Effector memory CD8-positive, alpha-beta T cell (primary cell): ENCODE results near the gene GAB4.

Experiments
- ATAC-seq: fragments of 150-1000 bp; cut with Tn5 transposase; replicated peaks from 2 replicates; pipeline ENCODE4 v1.10.0; 2021; ENCODE audit warnings: mild to moderate bottlenecking, moderate library complexity
- DNase-seq, 3 experiments: peaks; one replicate each; pipeline ENCODE4 v3.0.0; 2021
- H3K27ac Mint-ChIP-seq, 2 donors: one replicate each; pipeline ENCODE4 v1.8.0; 2022; ENCODE audit warnings: mild to moderate bottlenecking in 2 of 2, mixed read lengths in 2 of 2, moderate library complexity in 2 of 2
- H3K27me3 Mint-ChIP-seq, 2 donors: one replicate each; pipeline ENCODE4 v1.8.0; 2022; ENCODE audit warnings: mixed read lengths in 2 of 2
- H3K36me3 Mint-ChIP-seq: one replicate; pipeline ENCODE4 v1.8.0; 2022; ENCODE audit warnings: mild to moderate bottlenecking, moderate library complexity, mixed read lengths; ENCODE audit not compliant: insufficient read depth
- H3K4me1 Mint-ChIP-seq, 2 donors: one replicate each; pipeline ENCODE4 v1.8.0; 2022; ENCODE audit warnings: low read depth in 2 of 2, mixed read lengths in 2 of 2
- H3K4me3 Mint-ChIP-seq, 2 donors: one replicate each; pipeline ENCODE4 v1.8.0; 2022; ENCODE audit warnings: mild to moderate bottlenecking in 2 of 2, mixed read lengths in 2 of 2, moderate library complexity in 2 of 2
- H3K9me3 Mint-ChIP-seq, 2 donors: one replicate each; pipeline ENCODE4 v1.8.0; 2022; ENCODE audit warnings: mixed read lengths in 2 of 2

Gene GAB4

DNA sequence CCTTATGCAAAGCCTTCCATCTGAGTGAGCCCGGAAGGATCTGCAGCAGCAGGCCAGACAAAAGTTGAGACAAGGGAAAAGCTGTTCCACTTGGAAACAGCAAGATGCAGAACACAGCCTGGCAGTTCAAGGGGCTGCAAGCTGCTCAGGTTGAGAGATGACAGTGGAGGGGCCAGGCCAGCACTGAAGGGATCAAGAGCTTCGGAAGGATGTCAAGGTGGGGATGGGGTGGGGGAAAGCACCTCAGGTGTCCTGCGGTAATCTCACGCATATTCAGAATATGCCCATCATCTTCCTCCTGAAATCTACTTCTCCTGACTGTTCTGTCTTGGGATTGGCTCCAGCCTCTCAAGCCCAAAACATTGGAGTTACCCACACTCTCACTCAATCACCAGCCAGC is 35.7 kb downstream of the GAB4 start:
- no peaks in the 10 kb centered on the region for H3K36me3 Mint-ChIP-seq
- no peak overlapping the region for H3K27ac Mint-ChIP-seq
- DNase-seq = no peak
- ATAC-seq = no peak
- no peaks in the 10 kb centered on the region for H3K4me1 Mint-ChIP-seq
- peaks cover 60 to 72% of the 10 kb centered on the region in 2 donors for H3K27me3 Mint-ChIP-seq
- H3K4me3 Mint-ChIP-seq = no peak overlapping the region
- H3K9me3 Mint-ChIP-seq = no peaks in the 10 kb centered on the region

DNA sequence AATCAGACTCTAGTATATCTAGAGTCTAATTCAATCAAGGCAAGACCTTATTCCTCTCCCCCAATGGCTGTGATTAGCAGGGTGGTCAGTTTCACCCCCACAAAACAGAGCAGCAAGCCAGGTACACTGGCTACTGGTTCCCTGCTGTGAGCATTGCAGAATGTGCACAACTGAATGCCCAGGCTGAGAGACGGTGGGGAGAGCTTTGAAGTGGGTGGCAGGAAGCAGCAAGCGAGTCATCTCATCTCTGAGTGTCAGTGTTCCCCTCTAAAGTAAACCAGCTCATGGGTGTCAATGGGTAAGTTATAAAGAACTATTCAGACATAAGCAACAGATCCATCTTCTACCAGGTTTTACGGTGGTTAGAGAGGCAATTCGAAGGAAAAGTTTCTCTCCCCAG is 37.6 kb downstream of the GAB4 start:
- DNase-seq (no peak), ATAC-seq (no peak)
- H3K27ac Mint-ChIP-seq = no peak overlapping the region
- H3K4me3 Mint-ChIP-seq = no peak overlapping the region
- H3K9me3 Mint-ChIP-seq = no peaks in the 10 kb centered on the region
- peaks cover 53 to 72% of the 10 kb centered on the region in 2 donors for H3K27me3 Mint-ChIP-seq
- H3K36me3 Mint-ChIP-seq = no peaks in the 10 kb centered on the region
- no peaks in the 10 kb centered on the region for H3K4me1 Mint-ChIP-seq

DNA sequence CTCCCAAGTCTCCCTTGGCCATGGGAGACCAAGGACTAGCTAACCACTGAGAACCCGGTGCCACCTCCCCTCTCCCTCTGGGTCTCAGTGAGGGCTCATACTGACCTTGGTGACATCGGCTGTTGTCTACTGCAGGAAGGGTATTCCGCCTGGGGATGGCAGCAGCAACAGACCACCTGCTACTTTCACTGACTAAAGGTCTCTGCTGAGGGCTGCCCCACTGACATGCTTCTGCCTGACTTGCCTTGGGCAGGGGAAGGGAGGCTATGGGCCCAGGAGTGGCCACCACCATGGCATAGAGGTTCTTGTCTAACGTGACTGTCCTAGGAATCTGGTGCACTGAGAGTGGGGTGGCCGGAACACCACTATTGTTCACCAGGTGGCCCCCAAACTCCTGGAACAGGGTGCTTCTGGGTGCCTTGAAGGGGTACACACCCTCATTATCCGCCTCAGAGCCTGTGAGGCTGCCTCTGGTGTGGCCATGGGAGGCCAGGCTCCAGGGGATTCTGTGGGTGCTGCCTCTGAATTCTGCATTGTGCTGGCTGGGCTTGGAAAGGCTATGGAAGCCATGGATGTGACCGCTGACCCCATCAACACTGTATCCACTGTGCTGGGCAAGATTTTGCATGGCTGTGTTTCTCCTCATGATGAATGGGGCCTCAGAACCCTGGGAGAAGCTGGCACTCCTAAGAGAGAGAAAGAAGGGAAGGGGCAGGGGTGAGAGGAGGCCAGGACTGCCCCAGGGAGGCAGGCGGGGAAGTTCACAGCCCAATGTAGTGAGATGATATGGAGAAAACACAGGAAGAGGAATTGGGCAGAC is 38.3 kb downstream of the GAB4 start:
- no peaks in the 10 kb centered on the region for H3K9me3 Mint-ChIP-seq
- DNase-seq (no peak), ATAC-seq (no peak)
- H3K27me3 Mint-ChIP-seq = peaks cover 53 to 76% of the 10 kb centered on the region in 2 donors
- H3K4me1 Mint-ChIP-seq = no peaks in the 10 kb centered on the region
- no peak overlapping the region for H3K4me3 Mint-ChIP-seq
- no peaks in the 10 kb centered on the region for H3K36me3 Mint-ChIP-seq
- H3K27ac Mint-ChIP-seq = no peak overlapping the region

DNA sequence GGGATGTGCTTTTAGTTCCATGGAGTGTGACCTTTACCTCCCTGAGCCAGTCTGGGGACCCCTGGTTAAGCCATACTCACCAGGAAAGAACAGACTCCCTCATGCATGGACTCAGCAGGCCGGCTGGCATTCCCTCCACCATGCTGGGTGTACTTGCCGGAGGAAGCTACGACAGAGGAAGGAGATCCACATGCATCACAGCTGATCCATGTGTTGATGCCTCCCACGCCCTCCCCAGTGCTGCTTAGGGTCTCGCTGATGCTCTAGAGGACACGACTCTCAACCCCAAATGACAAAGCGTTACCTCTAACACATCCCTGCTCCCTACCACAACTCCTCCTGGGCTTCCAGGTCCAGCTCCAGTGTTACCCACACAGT is 39.8 kb downstream of the GAB4 start:
- no peak overlapping the region for H3K27ac Mint-ChIP-seq
- DNase-seq (no peak), ATAC-seq (no peak)
- no peaks in the 10 kb centered on the region for H3K4me1 Mint-ChIP-seq
- no peak overlapping the region for H3K4me3 Mint-ChIP-seq
- H3K27me3 Mint-ChIP-seq = peaks cover 43 to 76% of the 10 kb centered on the region in 2 donors
- H3K9me3 Mint-ChIP-seq = no peaks in the 10 kb centered on the region
- no peaks in the 10 kb centered on the region for H3K36me3 Mint-ChIP-seq

DNA sequence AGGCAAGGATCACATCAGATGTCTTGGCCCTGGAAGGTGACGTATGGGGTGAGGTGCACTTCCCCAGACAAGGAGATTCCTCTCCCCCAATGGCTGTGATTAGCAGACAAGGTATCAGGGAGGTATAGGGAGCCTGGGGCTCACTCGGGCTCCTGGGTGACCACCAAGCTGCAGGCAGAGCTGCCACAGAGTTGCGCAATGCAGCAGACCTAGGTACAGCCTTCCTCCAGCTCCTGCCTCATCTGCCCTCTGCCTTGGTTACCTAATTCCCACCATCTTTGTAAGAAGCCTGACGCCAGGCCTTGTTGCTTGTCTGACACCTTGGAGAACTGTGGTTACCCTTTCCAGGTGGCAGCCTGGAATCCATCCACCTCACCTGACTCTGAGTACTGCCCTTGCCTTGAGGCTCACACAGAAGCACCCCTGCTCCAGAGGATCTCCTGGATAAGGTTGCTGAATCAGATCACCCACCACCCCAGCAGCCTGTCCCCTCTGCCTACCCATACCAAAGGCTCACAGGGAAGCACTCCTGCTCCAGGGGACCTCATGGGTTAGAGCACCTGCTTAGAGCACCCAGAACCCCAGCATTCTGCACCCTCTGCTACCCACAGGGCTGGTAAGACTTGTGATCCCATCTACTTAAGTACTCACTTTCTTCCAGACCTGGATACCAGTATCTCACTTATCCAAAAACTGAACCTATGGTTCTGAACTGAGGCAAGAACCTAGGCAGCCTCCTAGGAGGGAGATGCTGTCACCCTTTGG is 40.4 kb downstream of the GAB4 start:
- Mint-ChIP-seq H3K9me3 (no peaks in the 10 kb centered on the region), H3K4me3 (no peak overlapping the region), H3K27me3 (peaks cover 37 to 76% of the 10 kb centered on the region in 2 donors), H3K36me3 (no peaks in the 10 kb centered on the region), H3K27ac (no peak overlapping the region), H3K4me1 (no peaks in the 10 kb centered on the region)
- no peak for ATAC-seq
- no peak for DNase-seq

DNA sequence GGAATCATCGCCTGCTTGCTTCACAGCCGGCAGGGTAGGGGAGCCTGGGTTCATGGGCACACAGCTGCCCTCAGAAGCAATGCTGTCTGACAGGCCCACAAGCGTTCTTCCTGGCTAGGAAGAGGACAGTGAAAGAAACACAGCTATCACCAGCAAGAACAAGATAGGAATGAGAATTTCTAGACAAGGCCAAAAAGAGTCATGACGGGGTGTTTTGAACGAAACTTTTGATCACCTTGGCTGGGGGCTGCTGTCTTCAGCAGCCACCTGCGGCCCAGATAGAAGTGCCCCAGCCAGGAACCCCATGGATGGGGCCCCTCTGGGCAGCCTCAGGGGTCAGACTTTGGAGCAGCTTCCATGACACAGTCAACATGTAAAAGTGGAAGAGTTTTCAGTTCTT is 41.8 kb downstream of the GAB4 start:
- no peak for DNase-seq
- no peak for ATAC-seq
- H3K4me1 Mint-ChIP-seq = no peaks in the 10 kb centered on the region
- H3K9me3 Mint-ChIP-seq = no peaks in the 10 kb centered on the region
- H3K4me3 Mint-ChIP-seq = no peak overlapping the region
- peaks cover 25 to 74% of the 10 kb centered on the region in 2 donors for H3K27me3 Mint-ChIP-seq
- H3K36me3 Mint-ChIP-seq = peaks cover 3% of the 10 kb centered on the region
- no peak overlapping the region for H3K27ac Mint-ChIP-seq

DNA sequence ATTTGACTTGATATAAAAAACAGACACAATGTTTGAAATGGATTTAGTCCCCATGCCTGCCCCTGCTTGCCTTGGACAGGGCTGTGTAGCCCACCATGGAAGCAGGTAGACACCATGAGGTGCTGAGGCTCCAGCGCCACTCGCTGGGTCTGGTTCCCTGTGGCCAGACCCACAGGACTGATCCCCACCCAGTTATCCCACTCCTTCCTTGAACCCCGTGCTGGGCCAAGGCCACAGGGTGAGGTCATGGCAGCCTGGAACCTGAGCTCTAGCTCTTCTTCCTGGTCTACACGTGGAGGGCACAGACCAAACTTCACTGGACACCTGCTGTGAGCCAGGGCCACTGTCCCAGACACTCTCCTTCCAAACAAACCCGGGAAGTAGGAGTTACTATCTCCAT is 42.5 kb downstream of the GAB4 start:
- Mint-ChIP-seq H3K9me3 (no peaks in the 10 kb centered on the region), H3K36me3 (peaks cover 3% of the 10 kb centered on the region), H3K27ac (no peak overlapping the region), H3K27me3 (peaks cover 19 to 74% of the 10 kb centered on the region in 2 donors), H3K4me1 (no peaks in the 10 kb centered on the region), H3K4me3 (no peak overlapping the region)
- ATAC-seq (no peak), DNase-seq (no peak)

DNA sequence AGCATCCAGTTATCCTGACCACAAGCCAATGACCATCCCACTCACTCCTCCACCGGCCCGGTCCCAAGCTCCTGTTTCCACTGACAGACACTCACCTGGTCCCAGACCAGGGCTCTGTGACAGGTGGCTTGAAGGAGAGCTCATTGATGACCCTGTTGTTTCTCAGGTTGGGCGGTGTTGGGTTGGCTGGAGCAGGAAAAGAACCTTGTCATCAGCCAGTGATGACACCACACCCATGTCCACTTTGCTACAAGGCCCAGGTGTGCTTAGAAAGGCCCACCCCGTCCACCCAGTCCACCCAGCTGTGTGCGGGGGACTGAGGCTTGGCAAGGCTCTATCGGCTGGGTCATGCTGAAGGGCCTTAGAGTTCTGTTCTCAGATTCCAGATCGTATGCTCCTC is 42.9 kb downstream of the GAB4 start:
- Mint-ChIP-seq H3K9me3 (no peaks in the 10 kb centered on the region), H3K27ac (no peak overlapping the region), H3K4me3 (no peak overlapping the region), H3K36me3 (peaks cover 3% of the 10 kb centered on the region), H3K4me1 (no peaks in the 10 kb centered on the region), H3K27me3 (peaks cover 19 to 69% of the 10 kb centered on the region in 2 donors)
- ATAC-seq = no peak
- DNase-seq = no peak

DNA sequence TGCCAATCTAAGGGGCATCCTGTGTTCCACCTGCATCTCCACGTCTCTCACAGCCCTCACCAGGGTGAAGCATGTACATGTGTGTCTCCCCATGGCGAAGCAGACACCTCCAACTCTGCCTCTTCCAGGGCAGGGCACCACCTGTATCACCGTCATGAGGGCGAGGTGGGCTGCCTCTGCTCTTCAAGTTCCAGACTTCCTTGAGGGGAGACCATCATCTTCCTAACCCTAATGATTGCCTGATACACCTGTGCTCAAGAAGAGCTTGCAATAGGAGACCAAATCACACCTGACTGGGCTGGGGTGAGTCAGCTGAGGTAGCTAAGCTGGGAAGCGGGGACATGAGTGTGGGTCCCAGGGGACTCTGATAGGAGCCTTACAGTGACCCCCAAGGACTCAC is 43.7 kb downstream of the GAB4 start:
- ATAC-seq (no peak), DNase-seq (no peak)
- Mint-ChIP-seq H3K9me3 (no peaks in the 10 kb centered on the region), H3K36me3 (peaks cover 3% of the 10 kb centered on the region), H3K4me1 (no peaks in the 10 kb centered on the region), H3K27me3 (peaks cover 19 to 63% of the 10 kb centered on the region in 2 donors), H3K27ac (no peak overlapping the region), H3K4me3 (no peak overlapping the region)

DNA sequence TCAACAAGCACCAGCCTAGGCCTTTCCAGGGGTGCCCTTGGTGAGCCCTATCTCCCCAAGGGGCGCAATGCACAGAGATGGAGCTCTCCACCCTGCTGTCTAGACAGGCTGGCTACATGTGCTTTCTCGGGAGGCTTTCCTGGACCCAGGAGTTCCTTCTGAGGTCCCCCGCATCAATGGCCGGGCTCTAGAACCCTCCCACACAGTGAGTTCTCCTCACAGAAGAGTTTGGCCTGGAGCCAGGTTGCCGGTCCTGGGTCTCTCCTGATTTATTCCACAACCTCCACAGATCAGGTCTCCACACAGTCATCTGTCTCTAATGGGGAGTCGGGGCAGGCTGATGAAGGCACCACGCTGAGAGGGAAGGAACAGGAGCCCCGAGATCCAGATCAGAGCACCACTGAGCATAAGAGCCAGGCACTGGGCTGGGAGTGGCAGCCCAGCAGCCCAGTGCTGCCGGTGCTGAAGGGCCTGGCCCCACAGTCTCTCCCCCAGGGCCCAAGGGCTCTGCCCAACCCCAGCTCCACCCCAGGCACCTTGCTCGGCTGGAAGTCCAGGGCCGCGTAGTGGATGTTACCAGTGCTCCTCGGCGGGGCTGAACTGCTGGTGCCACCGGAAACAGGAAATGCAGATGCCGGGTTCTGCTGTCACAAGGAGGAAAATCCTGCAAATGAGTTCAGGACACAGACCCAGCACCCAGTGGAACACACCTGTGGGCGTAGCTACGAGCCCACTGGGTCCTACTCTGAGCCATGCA is 44.7 kb downstream of the GAB4 start:
- Mint-ChIP-seq H3K9me3 (no peaks in the 10 kb centered on the region), H3K4me3 (no peak overlapping the region), H3K27me3 (peaks cover 14 to 56% of the 10 kb centered on the region in 2 donors), H3K27ac (no peak overlapping the region), H3K4me1 (no peaks in the 10 kb centered on the region), H3K36me3 (peaks cover 3% of the 10 kb centered on the region)
- ATAC-seq (no peak), DNase-seq (no peak)

DNA sequence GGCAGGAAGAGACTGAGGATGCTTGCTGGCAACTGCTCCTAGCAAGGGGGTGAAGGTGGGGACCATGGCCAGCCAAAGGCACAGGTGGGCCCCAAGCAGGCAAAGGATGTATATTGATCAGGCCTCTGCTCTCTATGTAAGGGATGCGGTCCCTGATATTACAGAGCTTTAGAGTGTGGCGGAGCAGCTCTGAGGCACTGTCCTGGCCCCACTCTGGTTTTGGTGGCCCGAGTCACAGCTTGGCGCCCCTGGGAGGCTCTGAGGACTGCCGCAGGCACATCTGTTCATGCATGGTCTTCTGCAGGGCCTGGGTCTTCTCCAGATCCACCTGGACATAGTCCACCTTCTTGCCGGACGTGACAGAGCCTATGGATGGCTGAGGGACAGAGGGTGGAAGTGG is 45.5 kb downstream of the GAB4 start:
- Mint-ChIP-seq H3K27ac (no peak overlapping the region), H3K4me3 (no peak overlapping the region), H3K9me3 (no peaks in the 10 kb centered on the region), H3K27me3 (peaks cover 11 to 48% of the 10 kb centered on the region in 2 donors), H3K4me1 (no peaks in the 10 kb centered on the region), H3K36me3 (peaks cover 3% of the 10 kb centered on the region)
- no peak for ATAC-seq
- DNase-seq = no peak

DNA sequence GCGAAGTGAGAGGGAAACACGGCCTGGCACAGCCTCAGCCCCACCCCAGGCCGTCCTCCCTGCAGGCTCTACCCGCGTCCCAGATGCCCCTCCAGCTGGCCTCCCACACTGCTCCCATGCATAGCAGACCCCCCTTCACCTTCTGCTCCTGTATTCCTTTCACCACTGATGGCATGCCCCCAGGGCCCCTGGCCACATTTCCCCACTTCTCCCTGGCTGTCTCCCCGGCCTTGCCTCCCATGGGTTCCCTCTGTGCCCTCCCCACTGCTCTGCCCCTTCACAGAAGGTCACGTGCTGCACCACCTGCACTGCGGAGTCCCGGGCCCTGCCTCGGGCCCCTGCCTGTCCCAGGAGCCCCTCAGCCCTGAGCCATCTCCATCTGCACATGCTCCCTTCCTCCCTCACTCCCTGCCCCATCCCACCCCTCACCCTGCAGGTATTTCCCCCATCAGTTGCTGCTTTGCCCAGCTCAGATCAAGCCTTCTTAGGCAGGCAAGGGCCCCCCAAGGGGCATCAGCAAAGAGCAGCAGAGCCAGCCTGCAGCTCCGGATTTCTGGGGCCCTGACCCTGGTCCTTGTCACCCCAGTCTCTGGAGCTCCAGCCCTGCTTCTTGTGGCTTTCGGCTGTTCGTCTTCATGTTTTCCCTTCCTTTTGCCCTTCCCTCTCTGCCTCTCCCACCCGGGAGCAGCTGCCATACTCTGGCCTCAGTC is 46.4 kb downstream of the GAB4 start:
- H3K4me1 Mint-ChIP-seq = no peaks in the 10 kb centered on the region
- DNase-seq = no peak
- H3K36me3 Mint-ChIP-seq = peaks cover 3% of the 10 kb centered on the region
- H3K4me3 Mint-ChIP-seq = no peak overlapping the region
- H3K9me3 Mint-ChIP-seq = no peaks in the 10 kb centered on the region
- ATAC-seq = no peak
- peaks cover 10 to 41% of the 10 kb centered on the region in 2 donors for H3K27me3 Mint-ChIP-seq
- H3K27ac Mint-ChIP-seq = no peak overlapping the region

DNA sequence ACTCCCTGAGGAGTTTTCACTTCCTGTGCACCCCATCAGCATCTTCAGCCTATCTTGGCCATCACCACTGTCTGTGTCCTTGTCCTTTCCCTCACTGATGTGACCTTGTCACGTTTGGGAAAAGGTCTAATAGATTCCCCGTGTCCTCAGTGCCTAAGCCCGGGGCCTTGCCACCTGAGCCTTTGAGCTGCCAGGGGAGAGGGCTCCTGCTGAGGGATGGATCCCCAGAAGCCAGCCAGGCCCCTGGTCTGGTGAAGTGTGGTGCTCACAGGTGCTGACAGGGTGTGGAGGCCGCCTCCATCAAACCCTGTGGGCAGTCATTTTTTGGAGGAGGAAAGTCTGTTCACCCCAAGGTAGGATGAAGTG is 47.2 kb downstream of the GAB4 start:
- peaks cover 3% of the 10 kb centered on the region for H3K36me3 Mint-ChIP-seq
- no peak overlapping the region for H3K27ac Mint-ChIP-seq
- DNase-seq (no peak), ATAC-seq (no peak)
- H3K9me3 Mint-ChIP-seq = no peaks in the 10 kb centered on the region
- H3K4me1 Mint-ChIP-seq = peaks cover 0 to 1% of the 10 kb centered on the region in 2 donors
- H3K4me3 Mint-ChIP-seq = no peak overlapping the region
- peaks cover 2 to 33% of the 10 kb centered on the region in 2 donors for H3K27me3 Mint-ChIP-seq
